NCI-H82 treated with DMSO at 0.1 percent for 48 hours (cell line): ENCODE results near the gene TMEM184A.

Experiments
- DNase-seq: peaks from one replicate; lab custom pipeline; 2025; ENCODE audit not compliant: unreplicated experiment; lab: John Stamatoyannopoulos, UW

The TMEM184A gene

DNA sequence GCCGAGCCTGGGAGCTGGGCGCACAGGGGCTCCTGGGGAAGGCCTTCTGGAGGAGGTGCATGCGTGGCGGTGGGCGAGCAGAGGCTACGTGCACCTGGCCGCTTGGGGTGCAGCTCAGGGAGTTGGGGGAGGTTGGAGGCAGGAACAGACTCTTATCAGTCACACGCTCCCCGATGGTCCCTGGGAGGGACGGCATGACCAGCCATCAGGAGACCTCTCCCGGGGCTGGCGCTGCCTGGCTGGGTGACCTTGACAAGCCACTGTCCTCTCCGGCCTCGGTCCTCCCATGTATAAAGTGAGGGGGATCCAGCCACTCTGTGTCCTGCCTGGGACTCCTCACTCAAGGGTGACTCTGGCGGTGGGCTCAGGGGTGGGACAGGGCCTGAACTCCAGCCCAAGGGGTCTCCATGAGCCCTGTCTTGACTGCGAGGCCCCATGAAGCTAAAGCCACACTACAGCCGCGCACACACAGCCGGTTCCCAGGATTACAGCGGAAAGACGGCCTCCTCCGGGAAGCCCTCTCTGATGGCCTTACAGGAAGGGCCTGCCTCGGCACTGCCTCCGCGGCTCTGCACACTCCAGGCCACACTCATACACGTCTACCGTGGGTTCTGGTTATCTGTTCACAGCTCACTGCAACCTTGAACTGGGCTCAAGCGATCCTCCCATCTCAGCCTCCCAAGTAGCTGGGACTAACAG is 2.3 kb downstream of the TMEM184A start:
- no peak for DNase-seq

- DNase-seq: no peak
Observed at GRCh38 chr7:1552200-1552599, 3.8 kb downstream of the TMEM184A start.

- no peak for DNase-seq
Observed at GRCh38 chr7:1550846-1551155, 5.2 kb downstream of the TMEM184A start.

DNA sequence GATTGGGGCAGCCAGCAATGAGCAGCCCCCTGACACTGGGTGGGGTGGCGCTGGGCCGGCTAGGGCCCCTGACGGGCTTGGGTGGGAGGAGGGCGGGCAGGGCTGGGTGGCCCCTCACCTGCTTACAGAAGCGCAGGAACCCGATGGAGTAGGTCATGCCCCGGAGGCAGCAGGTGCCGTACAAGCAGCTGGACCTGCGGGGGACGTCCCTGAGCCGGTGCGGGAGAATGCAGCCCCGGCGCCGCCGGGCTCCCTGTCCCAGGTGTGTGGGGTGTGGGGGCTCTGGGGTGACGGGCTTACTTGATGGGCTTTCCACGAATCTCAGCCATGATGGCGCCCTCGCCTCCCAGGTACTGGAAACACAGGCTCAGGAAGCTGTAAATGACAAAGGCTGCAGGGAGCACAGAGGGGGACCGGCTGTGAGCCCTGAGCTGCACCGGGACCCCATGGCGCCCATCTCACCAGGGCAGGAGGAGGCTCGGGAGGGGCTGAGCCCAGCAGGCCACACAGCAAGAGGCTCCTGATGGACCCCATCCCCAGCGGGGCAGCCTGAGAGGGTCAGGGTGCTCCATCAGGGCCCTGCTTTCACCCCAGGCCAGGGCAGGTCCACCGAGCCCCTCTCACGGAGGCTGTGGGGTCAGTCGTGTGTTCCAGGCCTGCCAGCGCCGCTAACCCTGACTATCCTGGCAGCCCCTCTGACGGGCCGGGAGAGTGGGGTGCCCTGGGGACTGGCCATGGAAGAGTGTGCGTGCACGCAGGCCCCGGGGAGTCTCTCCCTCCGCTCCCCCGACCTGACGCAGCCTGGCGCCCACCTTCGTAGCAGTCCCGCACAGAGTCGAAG is 5.8 kb downstream of the TMEM184A start:
- no peak for DNase-seq

- no peak for DNase-seq
Observed at GRCh38 chr7:1549357-1550004, 6.5 kb downstream of the TMEM184A start.

DNA sequence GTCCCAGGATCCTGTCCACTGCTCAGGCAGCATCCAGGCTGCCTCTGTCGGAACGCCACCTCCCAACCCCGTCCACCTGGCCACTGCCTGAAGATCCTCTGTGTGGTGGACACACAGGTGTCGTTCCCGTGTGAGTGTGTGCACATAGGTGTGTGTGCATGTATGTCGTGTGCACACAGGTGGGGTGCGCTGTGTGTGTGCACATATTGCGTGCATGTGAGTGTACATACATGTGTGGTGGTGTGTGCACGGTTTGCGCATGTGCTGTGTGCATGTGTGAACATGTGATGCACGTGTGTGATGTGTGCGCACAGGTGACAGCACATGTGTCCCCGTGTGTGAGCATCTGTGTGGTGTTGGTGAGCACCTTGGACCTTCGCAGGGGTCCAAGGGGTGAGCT is 7.1 kb downstream of the TMEM184A start:
- DNase-seq: no peak

DNA sequence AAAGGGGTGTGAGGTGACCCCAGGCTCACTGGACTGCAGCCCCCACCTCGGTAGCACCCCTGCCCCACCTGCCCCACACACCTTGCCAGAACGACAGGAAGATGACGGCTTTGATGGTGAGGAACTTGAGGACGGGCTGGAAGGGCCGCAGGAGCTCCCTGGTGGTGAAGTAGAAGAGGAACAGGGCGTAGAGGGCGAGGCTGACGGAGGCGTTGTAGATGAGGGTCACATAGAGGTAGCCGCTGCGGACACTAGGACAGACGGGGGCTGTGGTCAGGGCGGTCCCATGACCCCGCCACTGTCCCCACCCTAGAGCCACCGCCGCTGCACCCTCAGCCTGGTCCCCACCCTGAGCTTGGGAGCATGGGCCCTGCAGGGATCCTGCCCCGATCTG is 7.6 kb downstream of the TMEM184A start:
- no peak for DNase-seq

- no peak for DNase-seq
Observed at GRCh38 chr7:1547777-1548437, 8.1 kb downstream of the TMEM184A start.

- DNase-seq: no peak
Observed at GRCh38 chr7:1546909-1547776, 8.9 kb downstream of the TMEM184A start.

DNA sequence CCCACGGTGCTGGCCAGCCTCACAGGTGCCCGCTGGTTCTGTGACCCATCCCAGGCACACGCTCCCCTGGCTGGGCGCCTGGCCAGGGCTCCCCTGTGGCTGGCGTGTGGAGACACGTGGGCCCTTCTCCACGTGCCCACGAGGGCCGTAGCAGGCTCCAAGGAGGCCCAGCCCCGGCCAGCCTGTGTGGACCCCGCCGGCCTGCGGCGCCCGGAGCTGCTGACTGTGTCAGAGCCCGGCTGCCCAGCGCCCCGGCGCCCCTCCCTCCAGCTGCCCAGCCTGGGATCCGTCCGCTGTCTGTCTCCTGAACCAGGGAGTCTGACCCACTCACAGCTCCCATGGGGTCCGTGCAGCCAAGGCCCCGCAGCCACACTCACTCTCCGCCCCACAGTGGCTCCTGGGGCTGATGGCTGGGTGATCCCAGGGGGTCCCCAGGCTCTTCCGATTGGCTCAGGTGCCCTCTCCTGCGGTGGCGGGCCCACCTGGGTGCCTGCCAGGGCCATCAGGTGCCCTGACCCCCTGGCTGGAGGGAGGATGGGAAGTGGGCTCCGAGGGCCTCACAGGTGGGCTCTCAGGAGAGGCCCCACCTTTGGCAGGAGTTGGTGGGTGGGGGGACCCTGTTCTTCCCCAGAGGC is 9.6 kb downstream of the TMEM184A start:
- DNase-seq: no peak

- no peak for DNase-seq
Observed at GRCh38 chr7:1545417-1546246, 10.4 kb downstream of the TMEM184A start.

DNA sequence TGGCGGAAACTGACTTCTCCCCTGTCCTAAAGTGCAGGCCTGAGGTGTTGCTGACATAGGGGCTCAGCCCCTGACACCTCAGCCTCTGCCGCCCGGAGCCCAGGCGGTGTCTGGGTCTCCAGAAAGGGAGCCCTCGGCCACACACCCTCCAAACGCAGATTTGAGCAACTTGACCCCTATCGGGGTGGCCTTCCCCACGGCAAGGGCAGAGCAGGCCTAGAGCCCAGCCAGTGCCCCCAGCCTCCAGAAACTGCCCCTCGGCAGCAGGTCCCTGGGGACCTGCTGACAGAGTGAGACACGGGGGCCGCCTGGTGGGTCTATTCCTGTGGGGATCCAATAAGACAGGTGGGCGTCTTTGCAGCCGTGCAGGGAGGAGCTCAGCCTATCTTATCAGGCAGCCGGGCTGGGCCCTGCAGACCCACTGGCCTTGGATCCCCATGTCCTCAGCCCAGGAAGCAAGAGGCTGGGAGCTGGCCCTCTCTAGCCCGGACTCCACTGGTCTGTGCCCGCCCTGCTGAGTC is 11.0 kb downstream of the TMEM184A start:
- no peak for DNase-seq

DNA sequence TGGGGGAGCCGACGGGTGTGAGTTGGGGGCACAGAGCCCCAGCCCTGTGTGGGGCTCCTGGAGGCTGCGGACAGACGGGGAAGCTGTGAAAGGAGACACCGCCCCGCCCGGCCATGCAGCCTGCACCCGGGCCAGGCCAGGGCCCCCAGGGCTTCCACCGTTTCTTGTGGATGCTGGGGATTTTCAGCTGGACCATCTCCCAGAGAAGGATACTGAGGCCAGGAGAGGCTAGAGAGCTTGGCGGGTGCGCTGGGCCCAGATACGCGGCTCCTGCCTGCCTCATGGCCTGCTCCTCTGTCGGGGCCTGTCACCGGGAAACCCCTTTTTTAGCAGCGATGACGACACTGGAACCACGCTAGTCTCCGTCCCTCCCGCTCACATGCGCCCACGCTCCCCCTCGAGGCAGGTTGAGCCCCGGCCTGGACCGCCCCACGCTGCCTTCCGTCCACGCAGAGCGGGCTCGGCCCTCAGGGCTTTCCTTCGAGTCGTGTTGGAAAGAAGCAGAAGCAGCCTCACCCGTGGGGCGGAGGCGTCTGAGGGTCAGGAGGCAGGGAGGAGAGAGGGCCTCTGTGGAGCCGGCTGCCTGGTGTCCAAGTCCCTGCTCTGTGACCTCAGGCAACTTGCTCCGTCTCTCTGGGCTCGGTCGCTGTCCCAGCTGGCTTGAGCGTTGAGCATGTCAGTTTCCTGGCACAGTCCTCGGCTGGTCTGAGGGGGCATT is 11.7 kb downstream of the TMEM184A start:
- DNase-seq: no peak

GRCh38 chr7:1543826-1544177 is 12.2 kb downstream of the TMEM184A start:
- no peak for DNase-seq

- no peak for DNase-seq
Observed at GRCh38 chr7:1542841-1543747, 12.9 kb downstream of the TMEM184A start.

GRCh38 chr7:1542329-1542728 is 13.7 kb downstream of the TMEM184A start:
- DNase-seq: no peak

GRCh38 chr7:1541431-1542162 is 14.4 kb downstream of the TMEM184A start:
- no peak for DNase-seq
